Hepatocyte (in vitro differentiated cells): Measurements from ENCODE around the gene PPP2R1B. TPM values are rescaled to one million over a fixed set of nuclear protein-coding genes. Genes with fewer than 3 reads are reported as not detected.

Source experiments
- DNase-seq: peaks from one replicate; pipeline ENCODE4 v3.0.0-alpha.2; 2016; ENCODE audit warnings: low spot score
- H2AFZ ChIP-seq: fragments of 200-600 bp; sonication (generic); 2 replicates; pipeline ENCODE4 v1.6.0; 2016; ENCODE audit warnings: antibody characterized with exemption, mild to moderate bottlenecking
- H3K27ac ChIP-seq: fragments of 200-600 bp; sonication (generic); 2 replicates; pipeline ENCODE4 v1.5.1; 2016; ENCODE audit warnings: mild to moderate bottlenecking
- H3K27me3 ChIP-seq: fragments of 200-600 bp; sonication (generic); 2 replicates; pipeline ENCODE4 v1.6.1; 2016
- H3K36me3 ChIP-seq: fragments of 200-600 bp; sonication (generic); replicated peaks from 2 replicates; pipeline ENCODE4 v1.5.1; 2016; ENCODE audit warnings: low read depth; ENCODE audit not compliant: insufficient read depth
- H3K4me1 ChIP-seq: fragments of 200-600 bp; sonication (generic); 2 replicates; pipeline ENCODE4 v1.5.1; 2016; ENCODE audit warnings: mild to moderate bottlenecking, moderate library complexity; ENCODE audit not compliant: insufficient read depth
- H3K4me2 ChIP-seq: fragments of 200-600 bp; sonication (generic); 2 replicates; pipeline ENCODE4 v1.6.0; 2016
- H3K4me3 ChIP-seq: fragments of 200-600 bp; sonication (generic); 2 replicates; pipeline ENCODE4 v1.5.1; 2016; ENCODE audit warnings: mild to moderate bottlenecking
- H3K79me2 ChIP-seq: fragments of 200-600 bp; sonication (generic); 2 replicates; pipeline ENCODE4 v1.6.0; 2017; ENCODE audit warnings: mild to moderate bottlenecking
- H3K9me2 ChIP-seq: fragments of 200-600 bp; sonication (generic); replicated peaks from 2 replicates; pipeline ENCODE4 v1.6.0; 2017; ENCODE audit warnings: mild to moderate bottlenecking; ENCODE audit not compliant: insufficient read depth
- H3K9me3 ChIP-seq: fragments of 200-600 bp; sonication (generic); 2 replicates; pipeline ENCODE4 v1.5.1; 2016; ENCODE audit warnings: low read depth, mild to moderate bottlenecking
- H4K20me1 ChIP-seq: fragments of 200-600 bp; sonication (generic); 2 replicates; pipeline ENCODE4 v1.6.0; 2016; ENCODE audit warnings: mild to moderate bottlenecking; ENCODE audit not compliant: insufficient read depth, poor library complexity, severe bottlenecking
- CTCF ChIP-seq: fragments of 200-600 bp; sonication (generic); IDR thresholded peaks from 2 replicates; pipeline ENCODE4 v1.5.1; 2016; ENCODE audit warnings: antibody characterized with exemption, mild to moderate bottlenecking; ENCODE audit not compliant: poor library complexity
- EZH2 ChIP-seq: fragments of 200-600 bp; sonication (generic); IDR thresholded peaks from 2 replicates; pipeline ENCODE4 v1.6.1; 2016; ENCODE audit warnings: antibody characterized with exemption, mild to moderate bottlenecking, borderline replicate concordance
- EZH2phosphoT487 ChIP-seq: fragments of 200-600 bp; sonication (generic); IDR thresholded peaks from one replicate; pipeline ENCODE4 v1.6.1; 2018; ENCODE audit warnings: antibody characterized with exemption, mild to moderate bottlenecking, low read depth, moderate library complexity; ENCODE audit not compliant: unreplicated experiment, severe bottlenecking
- WGBS: methylation state at CpG from one replicate; pipeline ENCODE4 v1.1.6; 2016; ENCODE audit warnings: low lambda C conversion rate; ENCODE audit errors: missing lambda C conversion rate; 5-methylcytosine and 5-hydroxymethylcytosine counted together
- polyA plus RNA-seq: library from polyadenylated mRNA; unstranded; fragments of >200 nt; fragmentation: Nextera tagmentation; extraction: Ambion mirVana; gene quantifications from 2 replicates; pipeline ENCODE4 v1.2.1, GENCODE V29; 2016
- total RNA-seq: library from RNA; depleted of rRNA; stranded (reverse); fragments of >200 nt; gene quantifications from 2 replicates; pipeline ENCODE4 v1.2.3, GENCODE V29; 2014

The PPP2R1B gene
- total and polyA plus RNA-seq, 2 experiments from 2014 or later: 25.3 to 41.0 TPM

GRCh38 chr11:111698852-111699559 lies 67.2 kb downstream of the PPP2R1B start:
- no peak for TF ChIP-seq CTCF
- TF ChIP-seq EZH2phosphoT487: no peak
- TF ChIP-seq EZH2: no peak
- 95% methylated on average over 3 of the region's 3 CpGs for WGBS
- Histone ChIP-seq H3K4me2 (no peak overlapping the region), H3K79me2 (peaks cover 51% of the 10 kb centered on the region), H3K27ac (peak overlapping the region; percentile 50), H3K4me3 (no peak overlapping the region), H3K4me1 (no peaks in the 10 kb centered on the region), H3K9me2 (no peaks in the 10 kb centered on the region), H2AFZ (no peak overlapping the region), H4K20me1 (no peaks in the 10 kb centered on the region), H3K36me3 (no peaks in the 10 kb centered on the region), H3K9me3 (no peaks in the 10 kb centered on the region), H3K27me3 (no peaks in the 10 kb centered on the region)
- no peak for DNase-seq

GRCh38 chr11:111697933-111698371 lies 68.2 kb downstream of the PPP2R1B start:
- H3K36me3 ChIP-seq: no peaks in the 10 kb centered on the region
- H3K4me3 ChIP-seq: no peak overlapping the region
- no peak overlapping the region for H3K4me2 ChIP-seq
- H3K9me3 ChIP-seq: no peaks in the 10 kb centered on the region
- H2AFZ ChIP-seq: no peak overlapping the region
- peaks cover 51% of the 10 kb centered on the region for H3K79me2 ChIP-seq
- TF ChIP-seq EZH2: no peak
- no peak for TF ChIP-seq EZH2phosphoT487
- no peak for TF ChIP-seq CTCF
- WGBS: 83% methylated on average over 1 of the region's 1 CpG
- no peaks in the 10 kb centered on the region for H3K27me3 ChIP-seq
- H3K9me2 ChIP-seq: no peaks in the 10 kb centered on the region
- H4K20me1 ChIP-seq: no peaks in the 10 kb centered on the region
- DNase-seq: no peak
- H3K27ac ChIP-seq: peak overlapping the region; percentile 50
- no peaks in the 10 kb centered on the region for H3K4me1 ChIP-seq

GRCh38 chr11:111696556-111696955 lies 69.6 kb downstream of the PPP2R1B start:
- no peak overlapping the region for H3K4me2 ChIP-seq
- no peaks in the 10 kb centered on the region for H4K20me1 ChIP-seq
- no peak overlapping the region for H2AFZ ChIP-seq
- H3K79me2 ChIP-seq: peaks cover 44% of the 10 kb centered on the region
- no peak for TF ChIP-seq CTCF
- no peak for TF ChIP-seq EZH2
- TF ChIP-seq EZH2phosphoT487: no peak
- no peak overlapping the region for H3K4me3 ChIP-seq
- no peaks in the 10 kb centered on the region for H3K4me1 ChIP-seq
- no peaks in the 10 kb centered on the region for H3K9me2 ChIP-seq
- H3K27me3 ChIP-seq: no peaks in the 10 kb centered on the region
- no peak for DNase-seq
- H3K27ac ChIP-seq: no peak overlapping the region
- 84% methylated on average over 1 of the region's 1 CpG for WGBS
- H3K9me3 ChIP-seq: no peaks in the 10 kb centered on the region
- no peaks in the 10 kb centered on the region for H3K36me3 ChIP-seq
